ENCODE data around the gene SAMD11. TPM values are rescaled to one million over a fixed set of nuclear protein-coding genes. Genes with fewer than 3 reads are reported as not detected.

SAMD11 gene
- polyA plus RNA-seq, 2 of the 4 experiments (the other 2 are of a cell fraction), result 22.4 to 52.8 TPM

DNA sequence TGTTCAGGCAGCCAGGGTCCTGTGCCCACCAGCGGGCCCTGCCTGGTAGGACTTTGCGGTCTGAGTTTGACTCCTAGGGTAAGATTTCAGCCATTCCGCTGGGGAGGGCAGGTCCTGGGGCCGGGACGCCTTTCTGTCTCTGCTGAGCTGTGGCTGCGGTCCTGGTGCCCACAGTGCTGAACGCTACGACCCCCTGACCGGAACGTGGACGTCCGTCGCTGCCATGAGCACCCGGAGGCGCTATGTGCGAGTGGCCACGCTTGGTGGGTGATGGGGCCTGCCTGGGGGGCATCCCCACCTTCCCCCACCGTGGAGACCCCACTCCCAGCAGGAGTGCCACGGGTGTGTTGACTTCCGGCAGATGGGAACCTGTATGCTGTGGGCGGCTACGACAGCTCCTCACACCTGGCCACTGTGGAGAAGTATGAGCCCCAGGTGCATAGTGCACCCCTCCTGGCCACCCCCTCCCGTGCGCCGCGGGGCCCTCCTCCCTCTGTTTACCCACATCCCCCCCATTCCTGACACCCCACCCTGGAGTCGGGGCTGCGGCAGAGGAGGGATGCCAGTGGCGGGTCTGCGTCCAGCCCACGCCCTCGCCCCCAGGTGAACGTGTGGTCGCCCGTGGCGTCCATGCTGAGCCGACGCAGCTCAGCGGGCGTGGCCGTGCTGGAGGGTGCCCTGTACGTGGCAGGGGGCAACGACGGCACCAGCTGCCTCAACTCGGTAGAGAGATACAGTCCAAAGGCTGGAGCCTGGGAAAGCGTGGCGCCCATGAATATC is 40.2 kb downstream of the SAMD11 start:
- FAIRE-seq (no peak), DNase-seq (ENCODE audit: low read depth in 1 of 2, low spot score in 1 of 2) (no peak), ATAC-seq (no peak)
- peaks cover 17% of the 10 kb centered on the region for H3K4me1 ChIP-seq
- POLR2A ChIA-PET, result no interaction called here
- H3K27ac ChIP-seq, result no peak overlapping the region
- H3K4me3 ChIP-seq, result no peak overlapping the region
- no peak overlapping the region for H3K4me2 ChIP-seq
- CTCF ChIA-PET, result no interaction called here
- 96% methylated on average over 28 of the region's 47 CpGs for WGBS (ENCODE audit: missing lambda C conversion rate)
- no peak for TF ChIP-seq MYC (IDR thresholded peaks at IDR 0.05; ENCODE audit: borderline replicate concordance, low read length)
- TF ChIP-seq HMGXB4 (CRISPR knock-in tag; IDR thresholded peaks at IDR 0.05; ENCODE audit: borderline replicate concordance), result no peak
- no peak for TF ChIP-seq HEYL (CRISPR knock-in tag; IDR thresholded peaks at IDR 0.05)
- no peak for TF ChIP-seq TFCP2L1 (CRISPR knock-in tag; IDR thresholded peaks at IDR 0.05)
- no peaks in the 10 kb centered on the region for H3K9me3 ChIP-seq

DNA sequence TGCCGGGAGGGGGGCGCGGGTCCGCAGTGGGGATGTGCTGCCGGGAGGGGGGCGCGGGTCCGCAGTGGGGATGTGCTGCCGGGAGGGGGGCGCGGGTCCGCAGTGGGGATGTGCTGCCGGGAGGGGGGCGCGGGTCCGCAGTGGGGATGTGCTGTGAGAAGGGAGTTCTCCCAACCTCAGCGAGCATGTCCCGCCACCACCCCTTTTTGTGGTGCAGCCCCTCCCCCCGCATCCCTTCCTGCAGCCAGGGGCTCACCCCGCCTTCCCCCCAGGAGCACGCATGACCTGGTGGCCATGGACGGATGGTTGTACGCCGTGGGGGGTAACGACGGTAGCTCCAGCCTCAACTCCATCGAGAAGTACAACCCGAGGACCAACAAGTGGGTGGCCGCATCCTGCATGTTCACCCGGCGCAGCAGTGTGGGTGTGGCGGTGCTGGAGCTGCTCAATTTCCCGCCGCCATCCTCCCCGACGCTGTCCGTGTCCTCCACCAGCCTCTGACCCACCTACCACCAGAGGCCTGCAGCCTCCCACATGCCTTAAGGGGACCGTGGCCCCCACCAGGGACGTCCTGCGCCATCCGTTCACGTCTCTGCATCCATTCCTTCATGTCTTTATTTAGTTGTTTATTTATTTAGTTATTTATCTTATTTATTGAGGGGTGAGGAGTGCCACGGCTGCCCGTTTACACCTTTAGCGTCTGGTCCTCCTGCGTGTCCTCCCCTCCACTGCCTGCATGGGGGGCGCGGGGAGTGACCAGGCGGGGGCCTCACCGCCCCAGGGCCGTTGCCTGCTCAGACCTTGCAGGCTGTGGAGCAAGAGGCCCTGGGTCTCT is 41.2 kb downstream of the SAMD11 start:
- H3K4me3 ChIP-seq, result no peak overlapping the region
- TF ChIP-seq TFCP2L1 (CRISPR knock-in tag; IDR thresholded peaks at IDR 0.05) (no peak), MAZ (IDR thresholded peaks at IDR 0.05; ENCODE audit: borderline replicate concordance, low read depth, low read length) (no peak), TP53 (CRISPR knock-in tag; IDR thresholded peaks at IDR 0.05) (no peak), HES2 (IDR thresholded peaks at IDR 0.05) (no peak), EP300 (IDR thresholded peaks at IDR 0.05) (no peak), REST (IDR thresholded peaks at IDR 0.05) (no peak), ZFP36 (IDR thresholded peaks at IDR 0.05; ENCODE audit: borderline replicate concordance, partially characterized antibody) (no peak), EHF (CRISPR knock-in tag; IDR thresholded peaks at IDR 0.05) (no peak)
- TF ChIP-seq, protein P1, sequence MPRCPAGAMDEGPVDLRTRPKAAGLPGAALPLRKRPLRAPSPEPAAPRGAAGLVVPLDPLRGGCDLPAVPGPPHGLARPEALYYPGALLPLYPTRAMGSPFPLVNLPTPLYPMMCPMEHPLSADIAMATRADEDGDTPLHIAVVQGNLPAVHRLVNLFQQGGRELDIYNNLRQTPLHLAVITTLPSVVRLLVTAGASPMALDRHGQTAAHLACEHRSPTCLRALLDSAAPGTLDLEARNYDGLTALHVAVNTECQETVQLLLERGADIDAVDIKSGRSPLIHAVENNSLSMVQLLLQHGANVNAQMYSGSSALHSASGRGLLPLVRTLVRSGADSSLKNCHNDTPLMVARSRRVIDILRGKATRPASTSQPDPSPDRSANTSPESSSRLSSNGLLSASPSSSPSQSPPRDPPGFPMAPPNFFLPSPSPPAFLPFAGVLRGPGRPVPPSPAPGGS (IDR thresholded peaks at IDR 0.05), result no peak
- TF ChIP-seq, protein P2, sequence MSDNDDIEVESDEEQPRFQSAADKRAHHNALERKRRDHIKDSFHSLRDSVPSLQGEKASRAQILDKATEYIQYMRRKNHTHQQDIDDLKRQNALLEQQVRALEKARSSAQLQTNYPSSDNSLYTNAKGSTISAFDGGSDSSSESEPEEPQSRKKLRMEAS (IDR thresholded peaks at IDR 0.05), result no peak
- FAIRE-seq (no peak), DNase-seq (ENCODE audit: low read depth in 1 of 2, low spot score in 1 of 2) (no peak), ATAC-seq (no peak)
- no peak overlapping the region; a peak in 1 of 6 replicates for H3K27ac ChIP-seq
- WGBS (ENCODE audit: missing lambda C conversion rate), result 94% methylated on average over 19 of the region's 51 CpGs
- ChIA-PET POLR2A (no interaction called here), CTCF (interaction anchor here (0.7 to 1.4 kb wide), 2 partner anchors 11 to 20 kb away, joined by 3 read pairs; no protein-coding TSS in a partner anchor)
- H3K4me2 ChIP-seq, result no peak overlapping the region
- H3K4me1 ChIP-seq, result peaks cover 14% of the 10 kb centered on the region
- H3K9me3 ChIP-seq, result no peaks in the 10 kb centered on the region
